ENCODE data around the gene FOXP1. TPM values are rescaled to one million over a fixed set of nuclear protein-coding genes. Genes with fewer than 3 reads are reported as not detected.

The FOXP1 gene
- total and polyA plus RNA-seq, 2 of the 8 experiments (the other 6 are each of a cell fraction or from before 2014, with no cell fraction given) = 13.9 to 25.4 TPM

DNA sequence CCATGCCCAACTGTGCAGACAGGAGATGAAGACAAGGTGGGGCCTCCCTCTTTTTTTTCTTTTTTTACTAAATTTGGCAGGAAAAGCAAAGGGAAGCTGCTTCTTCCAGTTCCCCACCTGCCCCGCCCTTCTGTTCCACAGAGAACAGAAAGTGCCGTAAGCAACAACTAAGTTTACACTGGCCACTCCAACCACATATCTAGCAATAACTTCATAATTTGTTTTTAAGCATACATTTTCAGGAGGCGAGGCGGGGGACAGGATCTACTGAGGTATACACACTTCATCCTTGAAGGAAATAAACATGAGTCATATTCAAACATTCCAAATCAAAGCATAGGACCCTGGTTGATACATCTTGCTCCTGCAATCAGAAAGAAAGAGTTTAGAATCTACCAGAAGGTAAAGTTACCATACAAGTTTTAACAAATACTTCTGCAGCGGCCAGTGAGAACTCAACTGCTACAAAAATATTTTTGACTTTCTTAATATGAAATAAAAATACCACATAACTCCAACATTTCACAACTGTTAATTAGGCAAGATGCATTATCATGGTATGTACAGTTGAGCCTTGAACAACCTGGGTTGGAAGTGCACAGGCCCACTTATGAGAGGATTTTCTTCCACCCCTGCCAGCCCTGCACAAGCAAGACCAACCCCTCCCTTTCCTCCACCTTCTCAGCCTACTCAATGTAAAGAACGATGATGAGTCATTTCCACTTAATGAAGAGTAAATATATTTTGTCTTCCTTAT lies 50.7 kb downstream of the FOXP1 start:
- ChIA-PET POLR2A (ENCODE audit: partially characterized antibody) (no interaction called here), CTCF (ENCODE audit: partially characterized antibody) (interaction anchor here (0.6 to 2.0 kb wide), 2 partner anchors 135 to 455 kb away, joined by 4 to 6 read pairs; no protein-coding TSS in a partner anchor)
- Histone ChIP-seq H3K4ac (replicated peaks; ENCODE audit: insufficient read length, low read depth, low read length) (no peak overlapping the region), H2AFZ (ENCODE audit: low read length) (no peak overlapping the region), H3K23me2 (ENCODE audit: low read depth, low read length) (no peaks in the 10 kb centered on the region; the same call in 1 of the 2 replicates), H3K9me3 (ENCODE audit: insufficient read depth in 2 of 2, low read depth in 1 of 2, low read length in 1 of 2) (no peaks in the 10 kb centered on the region), H4K91ac (replicated peaks; ENCODE audit: insufficient read length, low read length) (no peak overlapping the region), H2BK120ac (replicated peaks; ENCODE audit: low read depth, low read length) (no peak overlapping the region), H3K4me2 (ENCODE audit: insufficient read depth in 1 of 2, low read depth in 2 of 2, low read length in 2 of 2) (no peak overlapping the region), H2AK5ac (ENCODE audit: low read depth, low read length) (no peak overlapping the region), H3K4me3 (ENCODE audit: extremely low read depth in 1 of 4, insufficient read depth in 2 of 4, low read depth in 3 of 4, low read length in 4 of 4) (no peak overlapping the region), H4K5ac (ENCODE audit: insufficient read length, low read depth, low read length) (no peak overlapping the region), H2BK15ac (ENCODE audit: low read length) (no peak overlapping the region), H3K18ac (ENCODE audit: extremely low read depth, low read length) (no peak overlapping the region), H3K27me3 (replicated peaks in 1 of 4; ENCODE audit: control insufficient read depth in 3 of 4, extremely low read depth in 1 of 4, insufficient read depth in 3 of 4, low read length in 3 of 4) (no peaks in the 10 kb centered on the region), H3K36me3 (ENCODE audit: control insufficient read depth in 2 of 4, insufficient read depth in 4 of 4, low read length in 3 of 4) (no peaks in the 10 kb centered on the region), H3K14ac (ENCODE audit: insufficient read length) (no peak overlapping the region), H3K4me1 (replicated peaks in 1 of 4; ENCODE audit: control insufficient read depth in 3 of 4, insufficient read depth in 4 of 4, low read length in 3 of 4) (no peaks in the 10 kb centered on the region; a peak in 2 of 7 replicates), H4K20me1 (replicated peaks in 1 of 2; ENCODE audit: control insufficient read depth in 1 of 2, insufficient read depth in 2 of 2, low read length in 2 of 2) (no peaks in the 10 kb centered on the region), H3K27ac (ENCODE audit: low read depth, low read length) (no peak overlapping the region), H3K23ac (ENCODE audit: insufficient read length) (no peak overlapping the region), H2BK20ac (ENCODE audit: low read length) (no peak overlapping the region), H2BK12ac (ENCODE audit: low read depth, low read length) (no peak overlapping the region), H3K79me2 (ENCODE audit: control insufficient read depth in 1 of 2, insufficient read depth in 2 of 2, low read length in 2 of 2) (no peaks in the 10 kb centered on the region), H3K9ac (replicated peaks in 1 of 4; ENCODE audit: extremely low read depth in 1 of 4, low read depth in 3 of 4, low read length in 3 of 4) (no peak overlapping the region), H4K8ac (ENCODE audit: extremely low read depth, insufficient read depth, low read length) (no peak overlapping the region), H2BK5ac (ENCODE audit: low read depth, low read length) (no peak overlapping the region), H3K79me1 (ENCODE audit: low read depth, low read length) (no peaks in the 10 kb centered on the region), H3K56ac (replicated peaks; ENCODE audit: insufficient read length, low read depth, low read length) (no peak overlapping the region)
- DNase-seq (ENCODE audit: low read depth in 1 of 2, low spot score in 2 of 2) (no peak), FAIRE-seq (no peak)
- TF ChIP-seq RAD21 (IDR thresholded peaks at IDR 0.05 in 1 of 2, conservative IDR thresholded peaks at IDR 0.05 in 1 of 2; ENCODE audit: low read depth in 2 of 2, low read length in 2 of 2) = no peak
- no peak for TF ChIP-seq ZNF274 (IDR thresholded peaks at IDR 0.05; ENCODE audit: borderline replicate concordance, extremely low read depth, low read length)
- TF ChIP-seq POLR2A (IDR thresholded peaks at IDR 0.05; ENCODE audit: control extremely low read depth in 1 of 2, low read depth in 2 of 2, low read length in 2 of 2) = no peak
- no peak for TF ChIP-seq RBBP5 (IDR thresholded peaks at IDR 0.05; ENCODE audit: borderline replicate concordance, low read depth, low read length)
- TF ChIP-seq SP1 (IDR thresholded peaks at IDR 0.05; ENCODE audit: low read depth, low read length) = no peak
- TF ChIP-seq NRF1 (IDR thresholded peaks at IDR 0.05; ENCODE audit: low read depth, low read length) = no peak
- no peak for TF ChIP-seq SP2 (IDR thresholded peaks at IDR 0.05; ENCODE audit: low read length)
- no peak for TF ChIP-seq HDAC6 (IDR thresholded peaks at IDR 0.05; ENCODE audit: low read depth, low read length)
- no peak for TF ChIP-seq KDM4A (IDR thresholded peaks at IDR 0.05; ENCODE audit: low read depth, low read length, severe bottlenecking)
- no peak for TF ChIP-seq RNF2 (IDR thresholded peaks at IDR 0.05; ENCODE audit: borderline replicate concordance, low read depth, low read length, missing control alignments, poor library complexity, severe bottlenecking)
- WGBS, 2 experiments (ENCODE audit: extremely low coverage in 1 of 2, insufficient coverage in 1 of 2, insufficient read length in 1 of 2, insufficient replicate concordance in 2 of 2, low coverage in 1 of 2, low lambda C conversion rate in 2 of 2, missing lambda C conversion rate in 1 of 2) = 92% methylated on average over 6 of the region's 6 CpGs; no CpG with 5 or more reads in 1 of the 2 experiments

Data from H1 (cell line).